ENCODE measurements around the gene DROSHA.

DNA sequence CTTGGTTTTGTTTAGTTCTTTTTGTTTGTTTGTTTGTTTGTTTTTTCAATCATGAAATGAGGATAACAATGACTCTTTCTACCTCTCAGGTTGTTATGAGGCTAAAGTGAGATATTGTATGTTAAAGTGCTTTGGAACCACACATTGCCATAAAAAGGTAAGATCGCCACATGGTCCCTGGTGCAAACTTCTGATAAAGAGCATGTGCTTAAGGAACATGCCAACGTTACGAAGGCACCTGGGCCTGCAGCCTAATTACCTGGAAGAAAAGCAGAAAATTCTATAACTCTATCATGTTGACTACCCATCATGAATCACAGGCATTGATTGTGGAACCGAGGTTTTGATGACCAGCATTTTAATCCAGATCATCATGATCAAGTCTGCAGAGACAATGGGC lies 151.8 kb downstream of the DROSHA start:
- TF ChIP-seq, protein P1, sequence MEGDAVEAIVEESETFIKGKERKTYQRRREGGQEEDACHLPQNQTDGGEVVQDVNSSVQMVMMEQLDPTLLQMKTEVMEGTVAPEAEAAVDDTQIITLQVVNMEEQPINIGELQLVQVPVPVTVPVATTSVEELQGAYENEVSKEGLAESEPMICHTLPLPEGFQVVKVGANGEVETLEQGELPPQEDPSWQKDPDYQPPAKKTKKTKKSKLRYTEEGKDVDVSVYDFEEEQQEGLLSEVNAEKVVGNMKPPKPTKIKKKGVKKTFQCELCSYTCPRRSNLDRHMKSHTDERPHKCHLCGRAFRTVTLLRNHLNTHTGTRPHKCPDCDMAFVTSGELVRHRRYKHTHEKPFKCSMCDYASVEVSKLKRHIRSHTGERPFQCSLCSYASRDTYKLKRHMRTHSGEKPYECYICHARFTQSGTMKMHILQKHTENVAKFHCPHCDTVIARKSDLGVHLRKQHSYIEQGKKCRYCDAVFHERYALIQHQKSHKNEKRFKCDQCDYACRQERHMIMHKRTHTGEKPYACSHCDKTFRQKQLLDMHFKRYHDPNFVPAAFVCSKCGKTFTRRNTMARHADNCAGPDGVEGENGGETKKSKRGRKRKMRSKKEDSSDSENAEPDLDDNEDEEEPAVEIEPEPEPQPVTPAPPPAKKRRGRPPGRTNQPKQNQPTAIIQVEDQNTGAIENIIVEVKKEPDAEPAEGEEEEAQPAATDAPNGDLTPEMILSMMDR (IDR thresholded peaks at IDR 0.05), result no peak
- TF ChIP-seq POLR2A (IDR thresholded peaks at IDR 0.05), result no peak

Data from stomach (tissue), 4 donors.